Measurements from ENCODE around the gene SCYGR4.

Gene SCYGR4

DNA sequence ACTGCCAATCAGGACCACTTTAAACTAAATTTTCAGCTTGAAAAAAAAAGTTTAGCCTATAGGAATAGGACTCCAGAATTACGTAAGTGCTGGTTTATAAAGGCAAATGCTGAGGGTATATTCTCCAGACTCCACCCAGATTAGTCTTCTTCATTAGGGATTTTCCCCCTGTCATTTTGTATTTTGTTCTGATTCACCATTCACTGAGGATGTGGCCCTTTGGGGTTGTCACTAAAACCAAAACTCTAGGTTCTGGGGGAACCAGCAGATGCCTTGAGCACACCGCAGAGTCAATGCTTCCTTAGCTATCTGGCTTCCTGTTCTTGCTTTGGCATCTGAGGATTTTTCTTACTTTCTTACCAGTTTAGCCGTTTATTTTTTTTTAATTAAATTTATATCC is 10.5 kb downstream of the SCYGR4 start:
- Histone ChIP-seq H2AFZ (ENCODE audit: low read length) (no peak overlapping the region), H3K4me2 (ENCODE audit: low read depth, low read length, poor library complexity, severe bottlenecking) (no peak overlapping the region), H3K9ac (ENCODE audit: low read depth, low read length, poor library complexity, severe bottlenecking) (no peak overlapping the region), H3K4me1 (ENCODE audit: insufficient read depth, low read length, poor library complexity, severe bottlenecking) (no peaks in the 10 kb centered on the region), H3K27me3 (ENCODE audit: insufficient read depth, low read length, poor library complexity, severe bottlenecking) (no peaks in the 10 kb centered on the region), H3F3A (ENCODE audit: low read depth) (no peaks in the 10 kb centered on the region), H4K20me1 (ENCODE audit: insufficient read depth, low read length, poor library complexity, severe bottlenecking) (no peaks in the 10 kb centered on the region), H3K9me3 (ENCODE audit: insufficient read depth, low read depth, low read length) (no peaks in the 10 kb centered on the region; the same call in 1 of the 2 replicates), H3K79me2 (ENCODE audit: insufficient read depth, low read length) (no peaks in the 10 kb centered on the region), H3K36me3 (ENCODE audit: insufficient read depth, low read length) (no peaks in the 10 kb centered on the region), H3K4me3 (ENCODE audit: low read length, poor library complexity, severe bottlenecking) (no peak overlapping the region), H3K9me2 (replicated peaks; ENCODE audit: low read depth, low read length) (no peaks in the 10 kb centered on the region)
- TF ChIP-seq, protein P1, sequence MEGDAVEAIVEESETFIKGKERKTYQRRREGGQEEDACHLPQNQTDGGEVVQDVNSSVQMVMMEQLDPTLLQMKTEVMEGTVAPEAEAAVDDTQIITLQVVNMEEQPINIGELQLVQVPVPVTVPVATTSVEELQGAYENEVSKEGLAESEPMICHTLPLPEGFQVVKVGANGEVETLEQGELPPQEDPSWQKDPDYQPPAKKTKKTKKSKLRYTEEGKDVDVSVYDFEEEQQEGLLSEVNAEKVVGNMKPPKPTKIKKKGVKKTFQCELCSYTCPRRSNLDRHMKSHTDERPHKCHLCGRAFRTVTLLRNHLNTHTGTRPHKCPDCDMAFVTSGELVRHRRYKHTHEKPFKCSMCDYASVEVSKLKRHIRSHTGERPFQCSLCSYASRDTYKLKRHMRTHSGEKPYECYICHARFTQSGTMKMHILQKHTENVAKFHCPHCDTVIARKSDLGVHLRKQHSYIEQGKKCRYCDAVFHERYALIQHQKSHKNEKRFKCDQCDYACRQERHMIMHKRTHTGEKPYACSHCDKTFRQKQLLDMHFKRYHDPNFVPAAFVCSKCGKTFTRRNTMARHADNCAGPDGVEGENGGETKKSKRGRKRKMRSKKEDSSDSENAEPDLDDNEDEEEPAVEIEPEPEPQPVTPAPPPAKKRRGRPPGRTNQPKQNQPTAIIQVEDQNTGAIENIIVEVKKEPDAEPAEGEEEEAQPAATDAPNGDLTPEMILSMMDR (conservative IDR thresholded peaks at IDR 0.05; ENCODE audit: low read length): no peak
- no peak for TF ChIP-seq EZH2phosphoT487 (IDR thresholded peaks at IDR 0.05; ENCODE audit: borderline replicate concordance)

DNA sequence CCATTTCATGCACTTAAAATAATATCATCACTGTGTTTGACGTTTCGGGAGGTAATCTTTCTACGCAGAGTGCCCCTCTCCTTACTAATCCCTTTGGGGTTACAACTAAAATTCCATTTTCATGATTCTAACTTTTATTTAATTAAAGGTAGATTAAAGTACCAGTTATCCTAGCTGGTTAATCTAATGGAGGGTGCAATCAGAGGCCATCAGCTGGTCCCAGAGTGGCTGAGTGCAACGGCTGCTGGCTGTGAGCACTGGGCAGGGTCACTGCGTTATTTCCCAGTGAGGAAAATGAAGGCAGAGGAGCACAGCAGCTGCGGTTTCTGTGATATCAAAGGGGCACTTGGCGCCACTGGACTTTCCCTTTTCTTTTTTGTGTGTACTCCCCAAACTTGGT is 12.1 kb downstream of the SCYGR4 start:
- Histone ChIP-seq H3K9me2 (replicated peaks; ENCODE audit: low read depth, low read length) (no peaks in the 10 kb centered on the region), H4K20me1 (ENCODE audit: insufficient read depth, low read length, poor library complexity, severe bottlenecking) (no peaks in the 10 kb centered on the region), H3F3A (ENCODE audit: low read depth) (no peaks in the 10 kb centered on the region), H3K4me3 (ENCODE audit: low read length, poor library complexity, severe bottlenecking) (no peak overlapping the region), H3K4me2 (ENCODE audit: low read depth, low read length, poor library complexity, severe bottlenecking) (no peak overlapping the region), H3K4me1 (ENCODE audit: insufficient read depth, low read length, poor library complexity, severe bottlenecking) (no peaks in the 10 kb centered on the region), H3K79me2 (ENCODE audit: insufficient read depth, low read length) (no peaks in the 10 kb centered on the region), H3K9ac (ENCODE audit: low read depth, low read length, poor library complexity, severe bottlenecking) (no peak overlapping the region), H3K36me3 (ENCODE audit: insufficient read depth, low read length) (no peaks in the 10 kb centered on the region), H3K9me3 (ENCODE audit: insufficient read depth, low read depth, low read length) (no peaks in the 10 kb centered on the region), H3K27me3 (ENCODE audit: insufficient read depth, low read length, poor library complexity, severe bottlenecking) (no peaks in the 10 kb centered on the region), H2AFZ (ENCODE audit: low read length) (no peak overlapping the region)
- TF ChIP-seq, protein P1 (conservative IDR thresholded peaks at IDR 0.05; ENCODE audit: low read length): no peak
- no peak for TF ChIP-seq EZH2phosphoT487 (IDR thresholded peaks at IDR 0.05; ENCODE audit: borderline replicate concordance)

DNA sequence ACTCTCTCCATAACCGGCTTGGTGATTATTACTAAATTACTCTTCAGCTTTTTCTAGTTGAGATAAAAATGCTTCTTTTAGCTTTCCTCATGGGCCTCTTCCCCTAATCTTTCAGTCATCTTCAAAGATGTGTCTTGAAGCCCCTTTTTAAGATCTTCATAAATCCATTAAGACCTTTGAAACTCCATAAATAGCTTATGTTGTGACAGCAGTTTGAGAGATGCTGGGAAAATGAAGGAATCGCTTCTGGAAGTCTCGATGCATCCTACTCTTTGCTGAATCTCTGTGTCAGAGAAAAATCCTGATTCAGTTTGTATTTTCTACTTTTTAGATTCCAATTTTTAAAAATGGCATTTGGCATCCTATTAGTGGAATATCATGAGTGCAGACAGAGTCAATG is 13.0 kb downstream of the SCYGR4 start:
- Histone ChIP-seq H3K36me3 (ENCODE audit: insufficient read depth, low read length) (no peaks in the 10 kb centered on the region), H3F3A (ENCODE audit: low read depth) (no peaks in the 10 kb centered on the region), H3K27me3 (ENCODE audit: insufficient read depth, low read length, poor library complexity, severe bottlenecking) (no peaks in the 10 kb centered on the region), H3K9ac (ENCODE audit: low read depth, low read length, poor library complexity, severe bottlenecking) (no peak overlapping the region), H3K4me2 (ENCODE audit: low read depth, low read length, poor library complexity, severe bottlenecking) (no peak overlapping the region), H3K79me2 (ENCODE audit: insufficient read depth, low read length) (no peaks in the 10 kb centered on the region), H3K4me1 (ENCODE audit: insufficient read depth, low read length, poor library complexity, severe bottlenecking) (no peaks in the 10 kb centered on the region), H2AFZ (ENCODE audit: low read length) (no peak overlapping the region), H3K9me3 (ENCODE audit: insufficient read depth, low read depth, low read length) (no peaks in the 10 kb centered on the region), H3K9me2 (replicated peaks; ENCODE audit: low read depth, low read length) (no peaks in the 10 kb centered on the region), H3K4me3 (ENCODE audit: low read length, poor library complexity, severe bottlenecking) (no peak overlapping the region), H4K20me1 (ENCODE audit: insufficient read depth, low read length, poor library complexity, severe bottlenecking) (no peaks in the 10 kb centered on the region)
- TF ChIP-seq, protein P1 (conservative IDR thresholded peaks at IDR 0.05; ENCODE audit: low read length): no peak
- no peak for TF ChIP-seq EZH2phosphoT487 (IDR thresholded peaks at IDR 0.05; ENCODE audit: borderline replicate concordance)
